Measurements from ENCODE around the gene DUSP18.

Gene DUSP18

DNA sequence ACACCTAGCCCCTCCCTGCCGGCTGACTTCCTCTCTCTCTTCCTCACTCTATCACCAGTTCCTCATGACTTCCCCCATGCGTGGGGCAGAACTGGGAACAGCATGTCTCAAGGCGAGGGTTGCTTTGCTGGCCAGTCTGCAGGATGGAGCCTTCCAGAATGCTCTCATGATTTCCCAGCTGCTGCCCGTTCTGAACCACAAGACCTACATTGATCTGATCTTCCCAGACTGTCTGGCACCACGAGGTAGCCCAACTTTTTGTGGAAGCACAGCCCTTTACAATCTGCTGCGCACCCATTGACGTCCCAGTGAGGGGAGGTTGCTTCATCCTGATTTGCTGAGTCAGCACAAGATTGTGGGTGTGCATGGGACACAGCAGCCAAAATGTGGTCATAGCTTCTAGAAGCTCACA, 52.1 kb downstream of the DUSP18 start:
- H3K4me3 ChIP-seq (ENCODE audit: low read depth, low read length): no peak overlapping the region
- no peaks in the 10 kb centered on the region for H3K4me1 ChIP-seq (ENCODE audit: control insufficient read depth, insufficient read depth, low read length)
- H3K27ac ChIP-seq (ENCODE audit: low read depth, low read length): no peak overlapping the region
- no peak overlapping the region for H3K9ac ChIP-seq (ENCODE audit: low read depth, low read length)
- no peaks in the 10 kb centered on the region for H3K9me3 ChIP-seq (ENCODE audit: control insufficient read depth, insufficient read depth, low read length)
- H3K27me3 ChIP-seq (ENCODE audit: control insufficient read depth, insufficient read depth, low read length): no peaks in the 10 kb centered on the region
- H3K36me3 ChIP-seq (ENCODE audit: control insufficient read depth, insufficient read depth, low read length): peaks cover 36% of the 10 kb centered on the region

DNA sequence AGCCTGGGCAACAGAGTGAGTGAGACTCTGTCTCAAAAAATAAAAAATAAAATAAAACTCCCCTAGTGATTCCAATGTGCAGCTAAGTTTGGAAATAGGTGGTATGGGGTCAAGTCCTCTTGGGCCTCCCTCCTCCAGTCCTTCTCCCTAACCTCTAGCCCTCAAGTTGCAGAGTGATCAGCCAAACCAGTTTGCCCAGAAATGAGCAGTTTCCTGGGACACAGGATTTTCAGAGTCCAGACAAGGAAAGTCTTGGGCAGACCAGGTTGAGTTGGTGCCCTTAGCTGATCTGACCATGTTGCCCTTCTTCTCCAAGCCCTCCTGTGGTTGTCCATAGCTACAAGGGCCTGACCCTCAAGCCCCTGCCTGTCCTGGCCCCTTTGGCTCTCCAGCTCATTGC, 52.8 kb downstream of the DUSP18 start:
- Histone ChIP-seq H3K9me3 (ENCODE audit: control insufficient read depth, insufficient read depth, low read length) (no peaks in the 10 kb centered on the region), H3K9ac (ENCODE audit: low read depth, low read length) (no peak overlapping the region), H3K27ac (ENCODE audit: low read depth, low read length) (no peak overlapping the region), H3K27me3 (ENCODE audit: control insufficient read depth, insufficient read depth, low read length) (no peaks in the 10 kb centered on the region), H3K4me3 (ENCODE audit: low read depth, low read length) (no peak overlapping the region), H3K36me3 (ENCODE audit: control insufficient read depth, insufficient read depth, low read length) (peaks cover 36% of the 10 kb centered on the region), H3K4me1 (ENCODE audit: control insufficient read depth, insufficient read depth, low read length) (no peaks in the 10 kb centered on the region)

DNA sequence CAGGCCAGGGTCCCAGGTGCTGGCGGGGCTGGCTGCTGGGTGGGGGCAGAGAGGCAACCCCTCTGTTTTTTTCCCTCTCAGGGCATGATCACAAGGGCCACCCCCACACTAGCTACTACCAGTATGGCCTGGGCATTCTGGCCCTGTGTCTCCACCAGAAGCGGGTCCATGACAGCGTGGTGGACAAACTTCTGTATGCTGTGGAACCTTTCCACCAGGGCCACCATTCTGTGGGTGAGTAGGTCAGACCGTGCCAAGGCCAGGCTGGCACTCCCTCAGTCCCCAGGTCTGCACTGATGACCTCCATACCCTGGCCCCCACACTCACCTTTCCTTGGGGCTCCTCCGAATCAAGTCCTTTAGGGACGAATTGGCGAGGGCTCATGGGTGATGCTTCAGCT, 53.4 kb downstream of the DUSP18 start:
- Histone ChIP-seq H3K9ac (ENCODE audit: low read depth, low read length) (no peak overlapping the region), H3K4me3 (ENCODE audit: low read depth, low read length) (no peak overlapping the region), H3K27me3 (ENCODE audit: control insufficient read depth, insufficient read depth, low read length) (no peaks in the 10 kb centered on the region), H3K4me1 (ENCODE audit: control insufficient read depth, insufficient read depth, low read length) (peaks cover 3% of the 10 kb centered on the region; the same call in 1 of the 2 replicates), H3K27ac (ENCODE audit: low read depth, low read length) (no peak overlapping the region), H3K36me3 (ENCODE audit: control insufficient read depth, insufficient read depth, low read length) (peaks cover 30% of the 10 kb centered on the region), H3K9me3 (ENCODE audit: control insufficient read depth, insufficient read depth, low read length) (no peaks in the 10 kb centered on the region)

DNA sequence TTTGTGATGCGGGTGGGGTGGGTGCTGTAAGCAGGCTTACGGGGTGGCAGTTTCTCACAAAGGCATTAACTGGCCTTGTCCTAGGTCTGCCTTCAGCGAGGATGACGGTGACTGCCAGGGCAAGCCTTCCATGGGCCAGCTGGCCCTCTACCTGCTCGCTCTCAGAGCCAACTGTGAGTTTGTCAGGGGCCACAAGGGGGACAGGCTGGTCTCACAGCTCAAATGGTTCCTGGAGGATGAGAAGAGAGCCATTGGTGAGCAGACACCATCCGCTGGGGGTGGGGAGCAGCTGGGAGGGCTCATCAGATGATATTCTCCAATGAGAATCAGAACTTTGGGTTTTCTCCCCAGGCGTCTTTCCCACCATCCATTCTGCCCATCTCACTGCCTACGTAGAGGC, 54.9 kb downstream of the DUSP18 start:
- H3K4me3 ChIP-seq (ENCODE audit: low read depth, low read length): no peak overlapping the region
- H3K27me3 ChIP-seq (ENCODE audit: control insufficient read depth, insufficient read depth, low read length): no peaks in the 10 kb centered on the region
- peaks cover 3% of the 10 kb centered on the region; the same call in 1 of the 2 replicates for H3K4me1 ChIP-seq (ENCODE audit: control insufficient read depth, insufficient read depth, low read length)
- no peak overlapping the region for H3K27ac ChIP-seq (ENCODE audit: low read depth, low read length)
- no peak overlapping the region for H3K9ac ChIP-seq (ENCODE audit: low read depth, low read length)
- peaks cover 26% of the 10 kb centered on the region for H3K36me3 ChIP-seq (ENCODE audit: control insufficient read depth, insufficient read depth, low read length)
- H3K9me3 ChIP-seq (ENCODE audit: control insufficient read depth, insufficient read depth, low read length): no peaks in the 10 kb centered on the region
